ENCODE measurements around the gene PRR19. TPM values are rescaled to one million over a fixed set of nuclear protein-coding genes. Genes with fewer than 3 reads are reported as not detected.
"Not testable (repeated sequence)": the region's sequence is repeated elsewhere in the genome, so short reads cannot be mapped to it uniquely, and the experiment has no call there.

PRR19 gene
- total RNA-seq, 2 donors from 2014 or later: 0.59 TPM; not detected in 1

DNA sequence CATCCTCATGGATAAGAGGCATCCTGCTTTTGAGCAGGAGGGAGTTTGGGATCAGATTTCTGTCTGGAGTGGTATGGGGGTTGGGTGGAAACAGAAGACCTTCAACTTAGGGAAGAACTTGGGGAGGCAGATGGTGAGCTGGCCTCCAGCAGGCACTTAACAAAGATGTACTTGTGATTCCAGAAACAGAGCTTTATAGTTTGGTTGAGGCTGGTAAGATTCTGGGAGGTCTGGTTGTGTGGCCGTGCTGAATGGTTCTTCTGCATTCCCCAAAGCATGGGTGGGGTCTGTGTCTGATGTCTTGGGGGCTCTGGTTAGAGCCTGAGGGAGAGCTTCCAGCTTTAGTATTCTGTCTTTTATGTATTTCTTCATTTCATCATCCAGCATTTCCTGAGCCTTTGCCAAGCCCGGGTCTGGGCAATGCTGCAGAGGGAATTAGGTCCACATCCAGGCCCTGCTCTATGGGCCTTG lies 28.3 kb downstream of the PRR19 start:
- Histone ChIP-seq H3K4me1 (peaks cover 0 to 25% of the 10 kb centered on the region in 2 donors), H3K4me3 (no peak overlapping the region), H3K27me3 (no peaks in the 10 kb centered on the region), H3K9me3 (no peaks in the 10 kb centered on the region), H3K27ac (no peak overlapping the region), H3K36me3 (peaks cover 5% of the 10 kb centered on the region)
- TF ChIP-seq CTCF (IDR thresholded peaks at IDR 0.05): no peak
- no peak for DNase-seq (ENCODE audit: low spot score)

- DNase-seq (ENCODE audit: low spot score): not testable (repeated sequence)
Measured at GRCh38 chr19:42331333-42331732, 29.4 kb downstream of the PRR19 start.

DNA sequence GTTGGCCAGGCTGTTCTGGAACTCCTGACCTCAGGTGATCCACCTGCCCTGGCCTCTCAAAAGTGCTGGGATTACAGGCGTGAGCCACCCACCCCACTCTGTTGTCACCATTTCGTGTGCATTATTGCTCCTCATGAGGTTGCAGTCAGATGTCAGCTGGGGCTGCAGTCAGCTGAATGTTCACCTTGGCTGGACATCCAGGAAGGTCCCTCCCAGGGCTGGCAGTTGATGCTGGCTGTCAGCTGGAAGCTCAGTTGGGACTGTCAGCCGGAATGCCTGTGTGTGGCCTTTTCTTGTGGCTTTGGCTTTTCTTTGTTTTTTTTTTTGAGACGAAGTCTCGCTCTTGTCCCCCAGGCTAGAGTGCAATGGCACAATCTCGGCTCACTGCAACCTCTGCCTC lies 30.1 kb downstream of the PRR19 start:
- H3K27me3 ChIP-seq: no peaks in the 10 kb centered on the region
- no peak for TF ChIP-seq CTCF (IDR thresholded peaks at IDR 0.05)
- peaks cover 0 to 12% of the 10 kb centered on the region in 2 donors for H3K4me1 ChIP-seq
- peaks cover 17% of the 10 kb centered on the region for H3K36me3 ChIP-seq
- H3K4me3 ChIP-seq: no peak overlapping the region
- no peak for DNase-seq (ENCODE audit: low spot score)
- H3K9me3 ChIP-seq: no peaks in the 10 kb centered on the region
- no peak overlapping the region for H3K27ac ChIP-seq

More at GRCh38 chr19:42331333-42331732, 29.4 kb downstream of the PRR19 start:
- not testable (repeated sequence) for H3K27ac ChIP-seq, H3K4me3 ChIP-seq, H3K9me3 ChIP-seq, H3K27me3 ChIP-seq
- peaks cover 15% of the 10 kb centered on the region for H3K36me3 ChIP-seq
- peaks cover 0 to 19% of the 10 kb centered on the region in 2 donors for H3K4me1 ChIP-seq

- DNase-seq (ENCODE audit: low spot score): no peak
Measured at GRCh38 chr19:42333018-42333417, 31.1 kb downstream of the PRR19 start.

GRCh38 chr19:42333975-42334696 lies 32.2 kb downstream of the PRR19 start:
- H3K27me3 ChIP-seq: no peaks in the 10 kb centered on the region
- H3K9me3 ChIP-seq: no peaks in the 10 kb centered on the region
- H3K36me3 ChIP-seq: peaks cover 17% of the 10 kb centered on the region
- no peak overlapping the region for H3K27ac ChIP-seq
- H3K4me1 ChIP-seq: no peaks in the 10 kb centered on the region
- no peak for DNase-seq (ENCODE audit: low spot score)
- TF ChIP-seq CTCF (IDR thresholded peaks at IDR 0.05): no peak
- no peak overlapping the region for H3K4me3 ChIP-seq

More at GRCh38 chr19:42333018-42333417, 31.1 kb downstream of the PRR19 start:
- no peak overlapping the region for H3K4me3 ChIP-seq
- H3K4me1 ChIP-seq: peaks cover 0 to 2% of the 10 kb centered on the region in 2 donors
- no peaks in the 10 kb centered on the region for H3K9me3 ChIP-seq
- no peaks in the 10 kb centered on the region for H3K27me3 ChIP-seq
- peaks cover 17% of the 10 kb centered on the region for H3K36me3 ChIP-seq
- TF ChIP-seq CTCF (IDR thresholded peaks at IDR 0.05): no peak
- no peak overlapping the region for H3K27ac ChIP-seq

DNA sequence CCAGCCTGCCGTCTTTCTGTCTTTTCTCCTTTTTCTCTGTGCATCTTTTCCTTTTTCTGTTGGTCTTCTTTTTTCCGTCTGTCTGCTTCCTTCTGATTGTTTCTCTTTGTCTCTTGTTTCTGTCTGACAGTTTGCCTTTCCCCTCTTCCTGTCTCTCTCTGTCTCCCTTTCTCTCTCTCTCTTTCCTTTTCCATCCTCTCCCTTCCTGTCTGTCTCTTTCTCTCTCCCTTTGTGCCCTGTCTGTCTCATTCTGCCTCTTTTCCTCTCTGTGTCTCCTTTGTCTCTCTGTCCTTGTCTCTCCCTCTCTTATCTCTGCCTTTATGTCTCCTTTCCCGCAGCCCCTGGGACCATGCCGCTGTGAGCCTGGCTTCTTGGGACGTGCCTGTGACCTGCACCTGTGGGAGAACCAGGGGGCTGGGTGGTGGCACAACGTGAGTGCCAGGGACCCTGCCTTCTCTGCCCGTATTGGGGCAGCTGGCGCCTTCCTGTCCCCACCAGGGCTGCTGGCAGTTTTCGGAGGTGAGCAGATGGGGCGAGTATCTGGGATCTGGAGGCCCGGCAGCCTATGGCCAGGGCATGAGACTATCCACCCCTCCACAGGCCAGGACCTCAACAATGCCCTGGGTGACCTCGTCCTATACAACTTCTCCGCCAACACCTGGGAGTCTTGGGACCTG lies 32.9 kb downstream of the PRR19 start:
- Histone ChIP-seq H3K36me3 (peaks cover 17% of the 10 kb centered on the region), H3K27me3 (no peaks in the 10 kb centered on the region), H3K4me1 (no peaks in the 10 kb centered on the region), H3K27ac (no peak overlapping the region), H3K9me3 (no peaks in the 10 kb centered on the region), H3K4me3 (no peak overlapping the region)
- TF ChIP-seq CTCF (IDR thresholded peaks at IDR 0.05): no peak
- DNase-seq (ENCODE audit: low spot score): no peak
